SK-N-SH (cell line): ENCODE results near the gene PAM. TPM values are rescaled to one million over a fixed set of nuclear protein-coding genes. Genes with fewer than 3 reads are reported as not detected.
"Not testable (repeated sequence)": the region's sequence is repeated elsewhere in the genome, so short reads cannot be mapped to it uniquely, and the experiment has no call there.

Experiments used
- CTCF ChIA-PET: fragments of 300-600, 350-600 bp; formaldehyde crosslinking; extraction: SDS; loops from one replicate; lab custom pipeline; 2021; lab: Yijun Ruan, JAX
- POLR2A ChIA-PET: fragments of 350-600 bp; sonication (Branson Sonifier 250); formaldehyde crosslinking; extraction: SDS; loops from one replicate; lab custom pipeline; 2020; ENCODE audit warnings: antibody characterized with exemption, inconsistent platforms; lab: Yijun Ruan, JAX
- DNase-seq: peaks from one replicate; pipeline ENCODE4 v3.0.0; 2012
- H2AFZ ChIP-seq: fragments of 200-600 bp; sonication (generic); 2 replicates; pipeline ENCODE4 v1.8.1; 2016; ENCODE audit warnings: antibody characterized with exemption, mild to moderate bottlenecking, low read depth
- H3F3A ChIP-seq: fragments of 200-600 bp; sonication (generic); replicated peaks from 2 replicates; pipeline ENCODE3; 2016; ENCODE audit warnings: antibody characterized with exemption, mild to moderate bottlenecking; ENCODE audit not compliant: insufficient read depth
- H3K27ac ChIP-seq, 2 experiments: fragments of 200-500 bp in 1 of 2; fragments of 200-600 bp in 1 of 2; sonication (Bioruptor generic) in 1 of 2; sonication (generic), shearing (Covaris generic) in 1 of 2; 2 replicates each; pipeline versions ENCODE4 v1.5.1 to v1.6.1; 2014 to 2016; ENCODE audit warnings: low read depth in 2 of 2, inconsistent platforms in 1 of 2, low read length in 1 of 2, mild to moderate bottlenecking in 1 of 2, mixed read lengths in 1 of 2
- H3K27me3 ChIP-seq: fragments of 200-600 bp; sonication (generic), shearing (Covaris generic); 2 replicates; pipeline ENCODE4 v1.6.1; 2016; ENCODE audit warnings: mixed run types; ENCODE audit not compliant: insufficient read depth
- H3K36me3 ChIP-seq, 2 experiments: fragments of 200-500 bp in 1 of 2; fragments of 200-600 bp in 1 of 2; sonication (Bioruptor generic) in 1 of 2; sonication (generic) in 1 of 2; replicated peaks in 1 of 2; 2 replicates each; pipeline versions ENCODE3 to v1.5.1; 2014 to 2016; ENCODE audit warnings: low read length in 1 of 2, mild to moderate bottlenecking in 1 of 2; ENCODE audit not compliant: insufficient read depth in 2 of 2, control insufficient read depth in 1 of 2
- H3K4me1 ChIP-seq, 2 experiments: fragments of 200-500 bp in 1 of 2; fragments of 200-600 bp in 1 of 2; sonication (Bioruptor generic) in 1 of 2; sonication (generic), shearing (Covaris generic) in 1 of 2; 2 replicates each; pipeline versions ENCODE4 v1.5.1 to v1.6.1; 2014 to 2016; ENCODE audit warnings: low read depth in 1 of 2, low read length in 1 of 2, mixed run types in 1 of 2; ENCODE audit not compliant: insufficient read depth in 2 of 2, control insufficient read depth in 1 of 2
- H3K4me2 ChIP-seq: fragments of 200-600 bp; sonication (generic), shearing (Covaris generic); 2 replicates; pipeline ENCODE4 v1.6.1; 2017; ENCODE audit warnings: mixed run types
- H3K4me3 ChIP-seq, 2 experiments: fragments of 200-500 bp in 1 of 2; fragments of 200-600 bp in 1 of 2; sonication (Bioruptor generic) in 1 of 2; sonication (generic), shearing (Covaris generic) in 1 of 2; 2 replicates each; pipeline versions ENCODE4 v1.5.1 to v1.8.1; 2014 to 2016; ENCODE audit warnings: low read depth in 2 of 2, inconsistent platforms in 1 of 2, low read length in 1 of 2, mild to moderate bottlenecking in 1 of 2, mixed read lengths in 1 of 2, moderate library complexity in 1 of 2
- H3K79me2 ChIP-seq: fragments of 200-600 bp; sonication (generic); 2 replicates; pipeline ENCODE4 v1.8.1; 2017; ENCODE audit warnings: mild to moderate bottlenecking; ENCODE audit not compliant: insufficient read depth
- H3K9ac ChIP-seq: fragments of 200-600 bp; sonication (generic); 2 replicates; pipeline ENCODE4 v1.6.1; 2017; ENCODE audit warnings: mixed run types
- H3K9me2 ChIP-seq: fragments of 200-600 bp; sonication (generic); 2 replicates; pipeline ENCODE4 v1.6.1; 2017; ENCODE audit warnings: mixed run types
- H3K9me3 ChIP-seq: fragments of 200-600 bp; sonication (generic); 2 replicates; pipeline ENCODE4 v1.6.1; 2017; ENCODE audit warnings: mixed run types, mild to moderate bottlenecking, moderate library complexity
- H4K20me1 ChIP-seq: fragments of 200-600 bp; sonication (generic); 2 replicates; pipeline ENCODE4 v1.6.1; 2017; ENCODE audit warnings: mild to moderate bottlenecking, mixed run types; ENCODE audit not compliant: insufficient read depth
- FOSL2 ChIP-seq: IDR thresholded peaks from 2 replicates; pipeline ENCODE4 v1.4.0; 2012; ENCODE audit warnings: low read depth, mild to moderate bottlenecking, moderate library complexity, borderline replicate concordance
- POLR2AphosphoS5 ChIP-seq: IDR thresholded peaks from 2 replicates; pipeline ENCODE4 v1.6.1; 2012; ENCODE audit warnings: low read depth, low read length
- RFX5 ChIP-seq: IDR thresholded peaks from 2 replicates; pipeline ENCODE4 v1.6.1; 2012; ENCODE audit warnings: mild to moderate bottlenecking, improper control_type of control experiment, low read length
- TAF1 ChIP-seq: IDR thresholded peaks from 2 replicates; pipeline ENCODE4 v1.6.1; 2012; ENCODE audit warnings: low read depth, mild to moderate bottlenecking, low read length, moderate library complexity, borderline replicate concordance
- TEAD4 ChIP-seq: IDR thresholded peaks from 2 replicates; pipeline ENCODE4 v1.4.0; 2012; ENCODE audit warnings: mild to moderate bottlenecking, borderline replicate concordance; ENCODE audit not compliant: insufficient read depth
- WGBS: methylation state at CpG from one replicate; pipeline ENCODE4 v1.1.6; 2017; ENCODE audit warnings: low lambda C conversion rate; 5-methylcytosine and 5-hydroxymethylcytosine counted together
- polyA plus RNA-seq, 3 experiments: library from polyadenylated mRNA; depleted of rRNA; stranded (reverse); fragments of >200 nt; gene quantifications; 2 replicates each; pipeline ENCODE4 v1.2.3, GENCODE V29; 2012

The PAM gene
- polyA plus RNA-seq, 1 of the 3 experiments (the other 2 are of a cell fraction): 507 TPM

DNA sequence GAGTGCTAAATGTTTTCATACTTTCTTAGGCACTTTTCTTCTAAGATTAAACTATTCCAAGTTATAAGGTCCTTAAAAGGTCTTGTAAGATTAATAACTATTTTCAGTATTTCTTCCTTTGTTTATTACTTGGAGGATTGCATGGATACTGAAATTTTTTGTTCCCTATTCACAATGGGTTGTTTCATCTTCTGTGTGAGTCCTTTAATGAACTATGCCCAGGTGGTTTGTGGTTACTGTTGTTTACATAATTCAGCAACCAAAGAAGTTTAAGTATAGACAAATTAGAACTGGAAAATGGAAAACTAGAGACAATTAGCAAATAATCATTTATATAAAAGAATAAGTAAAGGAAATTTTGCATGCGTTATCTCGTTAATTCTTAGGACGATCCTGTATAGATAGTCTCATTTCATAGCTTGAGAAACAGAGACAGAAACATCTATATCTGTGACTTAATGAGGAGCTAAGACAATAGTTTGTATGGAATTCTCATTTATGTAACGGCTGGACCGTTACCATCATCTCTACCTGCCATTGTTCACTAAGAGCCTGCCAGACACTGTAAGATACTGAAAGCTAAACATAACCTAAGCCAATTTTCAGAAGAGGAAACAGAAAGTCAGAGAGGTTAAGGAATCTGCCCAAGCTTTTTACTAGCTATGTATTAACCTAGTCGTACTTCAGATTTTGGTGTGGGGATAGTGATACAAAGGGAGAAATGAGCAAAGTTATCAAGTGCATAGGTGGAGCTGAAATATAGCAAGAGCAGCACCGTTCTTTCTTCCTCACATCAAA, 148.2 kb downstream of the PAM start:
- POLR2A ChIA-PET: no interaction called here
- Histone ChIP-seq H3K36me3 (peaks cover 18 to 30% of the 10 kb centered on the region in 2 experiments), H4K20me1 (no peaks in the 10 kb centered on the region)

DNA sequence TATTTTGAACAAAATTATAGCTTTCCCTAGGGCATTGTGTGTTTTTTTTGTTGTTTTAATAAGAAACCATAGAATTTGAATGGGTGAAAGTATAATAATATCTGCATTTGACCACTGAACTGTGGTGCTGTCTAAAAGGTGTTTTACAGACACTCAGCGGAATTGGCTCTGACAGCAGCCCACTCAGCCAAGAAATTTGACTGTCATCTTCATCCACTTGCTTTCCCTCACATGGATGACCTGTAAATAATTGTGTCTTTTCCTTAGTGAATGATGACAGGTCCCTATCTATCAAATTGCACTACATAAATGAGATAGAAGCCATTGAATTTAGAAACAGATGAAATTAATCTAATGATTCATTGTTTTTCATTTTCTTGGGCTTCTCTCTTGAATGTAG, 150.0 kb downstream of the PAM start:
- Histone ChIP-seq H3K79me2 (peaks cover 74% of the 10 kb centered on the region), H3F3A (peaks cover 15% of the 10 kb centered on the region), H3K9ac (no peak overlapping the region), H2AFZ (no peak overlapping the region), H3K4me3 (no peak overlapping the region), H3K9me2 (no peaks in the 10 kb centered on the region), H4K20me1 (no peaks in the 10 kb centered on the region), H3K4me1 (no peaks in the 10 kb centered on the region; a peak in 1 of 4 replicates), H3K36me3 (peaks cover 18 to 30% of the 10 kb centered on the region in 2 experiments), H3K9me3 (no peaks in the 10 kb centered on the region), H3K4me2 (no peak overlapping the region), H3K27ac (no peak overlapping the region), H3K27me3 (no peaks in the 10 kb centered on the region)
- DNase-seq: no peak
- ChIA-PET CTCF (interaction anchor here (0.6 kb wide), 1 partner anchor 754 kb away, joined by 3 read pairs; no protein-coding TSS in a partner anchor), POLR2A (no interaction called here)
- no peak for TF ChIP-seq RFX5
- no peak for TF ChIP-seq FOSL2
- no peak for TF ChIP-seq TAF1
- no peak for TF ChIP-seq TEAD4
- WGBS: 90% methylated on average over 1 of the region's 1 CpG

More for the DNA sequence above, 148.2 kb downstream of the PAM start:
- Histone ChIP-seq H3K79me2 (peaks cover 74% of the 10 kb centered on the region), H2AFZ (no peak overlapping the region), H3K27ac (no peak overlapping the region), H3K4me3 (no peak overlapping the region), H3K9me3 (no peaks in the 10 kb centered on the region), H3K27me3 (no peaks in the 10 kb centered on the region), H3K9me2 (no peaks in the 10 kb centered on the region), H3K4me2 (no peak overlapping the region), H3K4me1 (no peaks in the 10 kb centered on the region; a peak in 2 of 4 replicates), H3K9ac (no peak overlapping the region), H3F3A (peaks cover 5% of the 10 kb centered on the region)
- CTCF ChIA-PET: interaction anchor here (1.0 kb wide), 1 partner anchor 21 kb away, joined by 3 read pairs; no protein-coding TSS in a partner anchor
- WGBS: 88% methylated on average over 7 of the region's 7 CpGs
- TF ChIP-seq TAF1 (no peak), POLR2AphosphoS5 (no peak)
- no peak for DNase-seq

DNA sequence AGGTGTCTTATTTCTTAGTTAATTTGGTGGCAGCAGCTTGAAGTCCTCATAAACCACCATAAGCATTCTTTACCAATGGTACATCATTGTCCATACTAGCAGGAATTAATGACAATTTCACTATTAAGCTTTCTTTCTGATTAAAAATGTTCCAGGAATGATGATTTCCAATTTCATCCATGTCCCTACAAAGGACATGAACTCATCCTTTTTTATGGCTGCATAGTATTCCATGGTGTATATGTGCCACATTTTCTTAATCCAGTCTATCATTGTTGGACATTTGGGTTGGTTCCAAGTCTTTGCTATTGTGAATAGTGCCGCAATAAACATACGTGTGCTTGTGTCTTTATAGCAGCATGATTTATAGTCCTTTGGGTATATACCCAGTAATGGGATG, 152.0 kb downstream of the PAM start:
- H3K9me3 ChIP-seq, H3K4me1 ChIP-seq, H4K20me1 ChIP-seq, H2AFZ ChIP-seq, H3K27me3 ChIP-seq, POLR2A ChIA-PET, DNase-seq, H3K4me3 ChIP-seq, H3K9ac ChIP-seq, H3K4me2 ChIP-seq, H3K27ac ChIP-seq, H3K9me2 ChIP-seq: not testable (repeated sequence)
- CTCF ChIA-PET: interaction anchor here (1.2 kb wide), 1 partner anchor 9 kb away, joined by 3 read pairs; no protein-coding TSS in a partner anchor
- peaks cover 31% of the 10 kb centered on the region for H3F3A ChIP-seq
- H3K36me3 ChIP-seq: peaks cover 14 to 30% of the 10 kb centered on the region in 2 experiments
- peaks cover 59% of the 10 kb centered on the region for H3K79me2 ChIP-seq
- WGBS: 100% methylated on average over 1 of the region's 2 CpGs
